ENCODE results near the gene S100B.

Gene S100B

DNA sequence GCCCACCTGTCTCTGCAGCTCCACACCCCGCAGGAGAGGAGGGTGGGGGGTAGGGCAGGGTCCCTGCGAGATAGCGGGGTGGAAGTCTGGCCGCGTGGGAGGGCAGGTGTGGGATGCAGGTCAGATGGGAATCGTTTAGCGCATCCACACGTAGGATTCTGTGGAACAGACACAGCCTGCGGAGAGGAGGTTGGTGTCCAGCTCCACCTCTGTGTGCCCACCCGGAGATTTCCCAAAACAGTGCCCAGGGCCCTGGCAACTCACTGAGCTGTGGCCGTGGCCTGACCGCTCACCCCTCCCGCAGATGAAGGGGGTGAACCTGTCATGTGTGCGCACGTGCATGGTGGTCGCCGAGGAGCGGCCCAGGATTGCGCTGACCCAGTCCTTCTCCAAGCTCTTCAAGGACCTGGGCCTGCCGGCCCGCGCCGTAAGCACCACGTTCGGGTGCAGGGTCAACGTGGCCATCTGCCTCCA lies 46.9 kb downstream of the S100B start:
- no peak for DNase-seq

GRCh38 chr21:46557469-46557868 lies 47.4 kb downstream of the S100B start:
- DNase-seq = no peak

DNA sequence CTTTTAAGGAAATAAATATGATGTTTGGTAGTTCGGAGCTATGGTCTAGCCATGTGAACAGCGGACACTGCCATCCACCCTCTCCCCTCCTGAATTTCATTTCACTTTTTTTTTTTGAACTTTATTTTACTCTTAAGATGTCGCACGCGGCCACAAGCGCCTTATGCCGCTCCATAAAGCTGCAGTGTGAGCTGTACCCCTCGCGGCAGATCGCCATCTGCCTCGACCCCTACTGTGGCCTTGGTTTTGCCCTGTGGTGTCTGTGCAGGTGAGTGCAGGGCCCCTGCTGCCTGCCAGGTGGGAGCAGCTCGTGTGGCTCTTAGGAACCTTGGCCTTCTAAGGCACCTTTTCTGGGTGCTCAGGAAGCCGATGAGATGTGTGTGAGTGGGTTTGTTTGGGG lies 48.1 kb downstream of the S100B start:
- DNase-seq = no peak

- DNase-seq = no peak
Observed at GRCh38 chr21:46555678-46556077, 49.2 kb downstream of the S100B start.

- DNase-seq = no peak
Observed at GRCh38 chr21:46555225-46555617, 49.7 kb downstream of the S100B start.

- no peak for DNase-seq
Observed at GRCh38 chr21:46554431-46555224, 50.3 kb downstream of the S100B start.

GRCh38 chr21:46553993-46554392 lies 50.9 kb downstream of the S100B start:
- DNase-seq = no peak

- no peak for DNase-seq
Observed at GRCh38 chr21:46552865-46553379, 52.0 kb downstream of the S100B start.

DNA sequence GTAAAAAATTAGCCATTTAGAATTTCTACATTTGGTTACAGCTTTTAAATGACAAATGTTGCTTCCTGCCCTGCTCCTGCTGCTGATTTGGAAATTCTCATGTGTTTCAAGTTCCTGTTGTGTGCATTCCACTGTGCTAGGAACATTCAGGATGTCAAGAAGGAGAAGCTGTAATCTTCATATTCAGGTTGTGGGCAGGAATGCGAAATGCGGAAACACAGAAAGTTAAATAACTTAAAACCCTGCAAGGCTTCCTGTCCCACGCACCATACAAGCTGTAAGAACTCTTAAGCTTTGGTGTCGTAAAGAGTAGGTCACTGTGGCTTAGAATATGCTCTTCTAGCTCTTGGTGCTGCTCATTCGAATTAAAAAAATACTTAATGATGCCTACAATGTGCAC lies 52.6 kb downstream of the S100B start:
- no peak for DNase-seq

- no peak for DNase-seq
Observed at GRCh38 chr21:46551636-46552241, 53.1 kb downstream of the S100B start.

DNA sequence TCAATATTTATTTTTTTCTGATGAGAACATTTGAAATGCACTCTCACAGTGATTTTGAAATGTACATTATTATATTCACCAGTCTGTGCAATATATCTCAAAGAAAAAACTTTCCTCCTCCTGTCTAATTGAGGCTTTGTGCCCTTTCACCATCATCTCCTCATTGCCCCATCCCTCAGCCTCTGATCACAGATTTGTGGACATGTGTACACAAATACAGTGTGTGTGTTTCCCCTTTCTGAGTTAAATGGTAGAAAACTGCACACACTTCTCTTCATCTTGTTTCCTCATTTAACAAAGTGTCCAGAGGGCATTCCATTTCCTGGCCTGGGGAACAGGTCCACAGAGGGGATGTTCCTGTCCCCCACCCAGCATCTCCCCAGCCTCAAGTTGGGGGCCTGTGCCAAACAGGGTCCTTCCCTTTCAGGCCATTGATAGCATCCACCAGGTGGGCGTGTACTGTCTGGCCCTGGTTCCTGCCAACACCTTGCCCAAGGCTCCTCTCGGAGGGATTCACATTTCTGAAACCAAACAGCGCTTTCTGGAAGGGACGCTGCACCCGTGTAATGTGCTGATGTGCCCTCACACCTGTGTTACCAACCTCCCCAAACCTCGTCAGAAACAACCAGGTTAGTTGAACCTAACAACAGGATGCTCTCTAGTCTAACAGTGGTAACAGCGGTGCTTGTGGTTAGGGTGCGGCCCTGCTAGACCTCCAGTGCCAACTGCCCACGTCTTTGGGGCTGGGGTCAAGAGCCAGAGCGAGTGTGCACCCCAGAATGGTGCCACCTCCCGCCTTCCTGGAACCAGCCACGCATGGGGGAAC lies 54.6 kb downstream of the S100B start:
- no peak for DNase-seq

DNA sequence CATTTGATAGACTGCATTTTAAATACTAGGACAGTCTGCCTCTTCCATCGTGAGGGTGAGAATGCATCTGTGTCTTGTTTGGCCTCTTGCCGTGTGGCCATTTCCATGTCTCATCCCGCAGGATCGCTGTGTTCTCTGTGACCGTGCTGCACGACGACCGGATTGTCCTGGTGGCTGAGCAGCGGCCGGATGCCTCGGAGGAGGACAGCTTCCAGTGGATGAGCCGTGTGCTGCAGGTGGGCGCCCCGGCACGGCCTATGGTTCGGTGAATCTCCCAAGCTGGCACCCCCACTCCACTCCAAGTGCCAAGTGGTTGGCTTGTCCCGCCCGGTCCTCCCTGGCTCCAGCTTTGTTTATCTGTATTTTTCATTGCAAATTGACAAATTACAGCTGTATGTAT lies 55.2 kb downstream of the S100B start:
- DNase-seq = no peak

Data from SIG-M5 (cell line).